Measurements from ENCODE around the gene PARP11. TPM values are rescaled to one million over a fixed set of nuclear protein-coding genes. Genes with fewer than 3 reads are reported as not detected.

PARP11 gene
- total RNA-seq, 1 experiment from 2014 or later: 2.7 TPM

GRCh38 chr12:3842517-3842916, 30.7 kb downstream of the PARP11 start:
- no peak for DNase-seq (ENCODE audit: low read depth, low spot score)
- no TSS peak for BruUV-seq (replicated peaks)
- no peak overlapping the region for H3K4me3 ChIP-seq (replicated peaks in 1 of 2; ENCODE audit: low read depth in 1 of 2, low read length in 2 of 2)
- no peak overlapping the region for H3K9ac ChIP-seq (ENCODE audit: low read length)
- ChIA-PET POLR2A (no interaction called here), RAD21 (ENCODE audit: low non-redundant PET in 1 of 2, low total read pairs in 2 of 2, uncharacterized antibody in 2 of 2, unreplicated experiment in 2 of 2) (no interaction called here), CTCF (no interaction called here)
- intact Hi-C loops (cut with micrococcal nuclease): no loop called here
- no peaks in the 10 kb centered on the region for H4K20me1 ChIP-seq (ENCODE audit: insufficient read depth)
- H2AFZ ChIP-seq (ENCODE audit: low read depth, low read length, poor library complexity, severe bottlenecking): no peak overlapping the region
- no peak for TF ChIP-seq TCF7L2 (IDR thresholded peaks at IDR 0.05; ENCODE audit: borderline replicate concordance, extremely low read depth, insufficient read depth, insufficient read length)
- TF ChIP-seq POLR2A (IDR thresholded peaks at IDR 0.05; ENCODE audit: borderline replicate concordance, extremely low read depth, insufficient read depth, insufficient read length): no peak
- TF ChIP-seq EZH2phosphoT487 (IDR thresholded peaks at IDR 0.05; ENCODE audit: borderline replicate concordance): no peak
- no peak for TF ChIP-seq RAD21 (IDR thresholded peaks at IDR 0.05; ENCODE audit: low read depth)
- no peak for TF ChIP-seq ZBTB33 (IDR thresholded peaks at IDR 0.05; ENCODE audit: extremely low read depth, insufficient replicate concordance, low read length)
- TF ChIP-seq SIN3A (IDR thresholded peaks at IDR 0.05; ENCODE audit: low read depth): no peak
- TF ChIP-seq FOSL1 (IDR thresholded peaks at IDR 0.05; ENCODE audit: low read depth): no peak
- no peak for TF ChIP-seq EGR1 (IDR thresholded peaks at IDR 0.05; ENCODE audit: low read depth)
- TF ChIP-seq CBX3 (IDR thresholded peaks at IDR 0.05; ENCODE audit: low read depth): no peak
- no peak for TF ChIP-seq ATF3 (IDR thresholded peaks at IDR 0.05)
- TF ChIP-seq SP1 (IDR thresholded peaks at IDR 0.05; ENCODE audit: low read depth): no peak
- TF ChIP-seq EZH2 (IDR thresholded peaks at IDR 0.05): no peak
- no peak for TF ChIP-seq JUND (IDR thresholded peaks at IDR 0.05)
- TF ChIP-seq ELF1 (IDR thresholded peaks at IDR 0.05; ENCODE audit: borderline replicate concordance, low read depth): no peak
- TF ChIP-seq ZFX (IDR thresholded peaks at IDR 0.05): no peak
- TF ChIP-seq SRF (IDR thresholded peaks at IDR 0.05; ENCODE audit: low read depth): no peak
- no peak for TF ChIP-seq YY1 (IDR thresholded peaks at IDR 0.05; ENCODE audit: extremely low read depth, insufficient replicate concordance, low read depth, low read length)
- no peak for TF ChIP-seq ZNF274 (IDR thresholded peaks at IDR 0.05; ENCODE audit: low read depth, low read length)
- no peaks in the 10 kb centered on the region for H3K27me3 ChIP-seq (ENCODE audit: insufficient read depth, low read length)
- H3K27ac ChIP-seq (ENCODE audit: low read depth, low read length): no peak overlapping the region
- 0 out of 4 replicates have a peak, but pooled peaks cover 0 to 1% of the 10 kb centered on the region in 2 experiments for H3K9me3 ChIP-seq (ENCODE audit: control insufficient read depth in 1 of 2, insufficient read depth in 1 of 2, low read depth in 1 of 2, low read length in 2 of 2)
- no peaks in the 10 kb centered on the region for H3K36me3 ChIP-seq (ENCODE audit: control insufficient read depth in 1 of 2, insufficient read depth in 2 of 2, low read length in 2 of 2)
- no peaks in the 10 kb centered on the region for H3K9me2 ChIP-seq (ENCODE audit: insufficient read depth)
- H3K4me1 ChIP-seq (ENCODE audit: control insufficient read depth in 1 of 2, insufficient read depth in 2 of 2, low read length in 2 of 2): no peaks in the 10 kb centered on the region
- ATAC-seq: no peak
- no peak overlapping the region for H3K4me2 ChIP-seq (ENCODE audit: low read length)
- H3K79me2 ChIP-seq (ENCODE audit: insufficient read depth, low read length): no peaks in the 10 kb centered on the region

Data from HCT116 (cell line).